Measurements from ENCODE around the gene MSLN. TPM values are rescaled to one million over a fixed set of nuclear protein-coding genes. Genes with fewer than 3 reads are reported as not detected.

The MSLN gene
- total RNA-seq, 1 donor = 0.21 TPM

DNA sequence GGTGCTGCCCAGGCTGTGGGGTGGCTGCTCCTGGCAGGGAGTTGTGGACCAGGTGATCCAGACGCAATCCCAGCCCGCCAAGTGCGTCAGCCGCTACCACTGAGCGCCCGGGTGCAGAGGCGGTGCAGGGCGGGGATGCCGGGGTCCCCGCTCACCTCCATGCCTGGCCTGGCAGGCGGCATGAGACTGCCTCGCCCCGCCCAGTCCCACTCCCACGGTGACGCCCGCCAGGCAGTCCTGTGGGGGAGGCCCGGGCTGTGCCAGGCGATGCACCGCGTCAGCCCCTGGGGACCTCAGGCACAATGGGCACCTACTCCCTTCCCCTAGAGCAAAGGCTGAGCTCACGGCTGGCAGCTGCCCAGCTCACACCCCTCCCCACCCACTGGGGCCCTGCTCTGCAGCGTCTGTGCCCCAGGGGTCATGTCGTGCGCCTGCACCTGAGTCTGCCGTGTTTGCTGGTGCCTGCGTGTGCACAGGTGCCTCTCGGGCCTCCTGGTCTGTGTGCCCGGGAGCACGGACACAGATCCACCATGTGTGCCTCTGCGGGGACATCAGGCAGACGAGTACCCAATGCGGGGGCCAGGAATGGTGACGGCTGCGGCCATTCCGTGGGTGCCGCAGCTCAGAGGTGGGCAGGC lies 22.4 kb downstream of the MSLN start:
- Histone ChIP-seq H3K4me1 (ENCODE audit: insufficient read depth, low read length) (peaks cover 12% of the 10 kb centered on the region), H3K9me3 (ENCODE audit: low read depth, low read length) (no peaks in the 10 kb centered on the region)

GRCh38 chr16:783404-784161 lies 23.0 kb downstream of the MSLN start:
- Histone ChIP-seq H3K4me1 (ENCODE audit: insufficient read depth, low read length) (peaks cover 12% of the 10 kb centered on the region), H3K9me3 (ENCODE audit: low read depth, low read length) (no peaks in the 10 kb centered on the region), H3K4me3 (ENCODE audit: low read length) (no peak overlapping the region), H3K27me3 (ENCODE audit: insufficient read depth, low read length) (no peaks in the 10 kb centered on the region)

More for the DNA sequence above, 22.4 kb downstream of the MSLN start:
- Histone ChIP-seq H3K27me3 (ENCODE audit: insufficient read depth, low read length) (no peaks in the 10 kb centered on the region), H3K4me3 (ENCODE audit: low read length) (no peak overlapping the region)

DNA sequence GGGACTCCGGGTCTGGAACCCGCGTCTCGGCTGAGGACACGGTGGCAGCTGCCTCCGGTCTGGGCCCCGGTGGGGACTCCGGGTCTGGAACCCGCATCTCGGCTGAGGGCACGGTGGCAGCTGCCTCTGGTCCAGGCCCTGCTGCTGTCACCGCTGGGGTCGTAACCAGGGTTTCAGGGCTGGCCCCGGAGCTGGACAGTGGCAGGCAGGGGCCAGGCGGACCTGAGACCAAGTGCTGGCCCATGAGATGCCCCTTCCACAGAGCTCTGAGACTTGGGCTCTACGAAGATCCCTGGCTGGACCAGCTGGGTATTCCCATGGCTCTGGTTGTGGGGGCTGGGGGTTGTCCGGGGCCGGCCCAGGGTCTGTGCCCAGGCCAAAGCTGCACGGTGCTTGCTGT lies 23.9 kb downstream of the MSLN start:
- no peaks in the 10 kb centered on the region for H3K27me3 ChIP-seq (ENCODE audit: insufficient read depth, low read length)
- H3K9me3 ChIP-seq (ENCODE audit: low read depth, low read length) = no peaks in the 10 kb centered on the region
- peaks cover 20% of the 10 kb centered on the region for H3K4me1 ChIP-seq (ENCODE audit: insufficient read depth, low read length)
- H3K4me3 ChIP-seq (ENCODE audit: low read length) = no peak overlapping the region

GRCh38 chr16:785563-786535 lies 25.3 kb downstream of the MSLN start:
- no peaks in the 10 kb centered on the region for H3K27me3 ChIP-seq (ENCODE audit: insufficient read depth, low read length)
- H3K4me3 ChIP-seq (ENCODE audit: low read length) = no peak overlapping the region
- H3K4me1 ChIP-seq (ENCODE audit: insufficient read depth, low read length) = peaks cover 22% of the 10 kb centered on the region
- no peaks in the 10 kb centered on the region for H3K9me3 ChIP-seq (ENCODE audit: low read depth, low read length)

DNA sequence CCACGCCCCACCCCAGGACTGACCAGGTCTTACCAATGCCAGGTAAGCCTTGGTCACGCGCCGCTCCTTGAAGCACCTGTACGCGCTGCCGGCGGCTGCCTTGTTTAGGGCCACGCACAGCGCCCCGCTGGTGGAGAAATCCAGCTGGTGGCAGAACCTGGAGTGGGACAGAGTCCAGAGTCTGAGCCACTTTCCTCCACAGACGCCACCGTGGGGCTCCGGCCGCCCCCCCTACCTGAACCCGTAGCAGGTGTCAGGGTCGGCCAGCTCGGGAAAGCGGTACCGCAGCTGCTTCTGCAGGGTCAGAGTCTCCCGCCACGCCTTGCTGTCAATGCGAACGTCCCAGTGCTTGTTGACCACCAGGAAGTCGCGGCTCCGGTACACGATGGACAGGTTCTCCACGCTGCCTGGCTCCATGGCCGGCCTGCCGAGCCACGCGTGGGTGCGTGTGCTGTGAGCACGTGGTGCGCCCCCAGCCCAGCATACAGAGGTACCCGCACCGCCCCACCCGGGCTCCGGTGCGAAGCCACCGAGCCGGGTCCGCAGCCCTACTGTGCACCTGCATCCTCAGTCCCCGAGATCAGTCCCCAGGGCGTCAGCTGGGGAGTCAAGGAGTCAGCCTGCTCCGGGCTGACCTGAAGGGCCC lies 26.9 kb downstream of the MSLN start:
- peak overlapping the region; percentile 74 for H3K4me3 ChIP-seq (ENCODE audit: low read length)

DNA sequence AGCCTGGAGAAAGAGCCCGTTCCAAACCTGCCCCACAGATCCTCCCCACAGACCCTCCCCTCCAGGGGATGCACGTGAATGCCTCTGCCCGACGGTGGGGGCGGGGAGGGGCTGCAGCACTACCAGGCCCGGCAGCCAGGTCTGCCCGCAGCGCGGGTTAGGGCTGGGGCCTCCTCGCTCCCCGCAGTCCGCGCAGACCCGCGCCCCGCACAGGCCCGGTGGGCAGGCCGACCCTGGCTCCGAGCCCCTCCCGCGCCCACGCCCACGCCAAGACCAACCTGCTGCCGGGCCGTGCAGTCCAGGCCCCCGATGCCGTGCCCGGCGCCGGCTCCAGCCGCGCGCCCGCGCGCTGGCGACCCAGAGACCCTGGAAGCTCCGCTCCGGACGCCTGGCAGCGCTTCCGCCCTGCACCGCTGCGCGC lies 27.5 kb downstream of the MSLN start, which contains the start of gene RPUSD1:
RPUSD1 (minus strand) TSS at position 404 of the 421 bp plus-strand sequence. CDS start 644 bp downstream, outside the sequence.
- no peaks in the 10 kb centered on the region for H3K9me3 ChIP-seq (ENCODE audit: low read depth, low read length)
- H3K4me1 ChIP-seq (ENCODE audit: insufficient read depth, low read length) = peaks cover 22% of the 10 kb centered on the region
- H3K4me3 ChIP-seq (ENCODE audit: low read length) = peak within 1 kb of the TSS; percentile 74
- H3K27me3 ChIP-seq (ENCODE audit: insufficient read depth, low read length) = no peaks in the 10 kb centered on the region

More for the DNA sequence above, 26.9 kb downstream of the MSLN start:
- Histone ChIP-seq H3K4me1 (ENCODE audit: insufficient read depth, low read length) (peaks cover 22% of the 10 kb centered on the region), H3K27me3 (ENCODE audit: insufficient read depth, low read length) (no peaks in the 10 kb centered on the region), H3K9me3 (ENCODE audit: low read depth, low read length) (no peaks in the 10 kb centered on the region)

- H3K4me3 ChIP-seq (ENCODE audit: low read length) = peak within 1 kb of the TSS; percentile 74
- H3K4me1 ChIP-seq (ENCODE audit: insufficient read depth, low read length) = peaks cover 22% of the 10 kb centered on the region
- no peaks in the 10 kb centered on the region for H3K9me3 ChIP-seq (ENCODE audit: low read depth, low read length)
- H3K27me3 ChIP-seq (ENCODE audit: insufficient read depth, low read length) = no peaks in the 10 kb centered on the region
Observed at GRCh38 chr16:788399-789126, 28.0 kb downstream of the MSLN start, which contains the start of gene CHTF18. Gene CHTF18 (plus strand): TSS chr16:788620. CDS start chr16:788685, 65 bp downstream.

- Histone ChIP-seq H3K4me1 (ENCODE audit: insufficient read depth, low read length) (peaks cover 22% of the 10 kb centered on the region), H3K4me3 (ENCODE audit: low read length) (peak overlapping the region; percentile 51), H3K27me3 (ENCODE audit: insufficient read depth, low read length) (no peaks in the 10 kb centered on the region), H3K9me3 (ENCODE audit: low read depth, low read length) (no peaks in the 10 kb centered on the region)
Observed at GRCh38 chr16:789191-789850, 28.8 kb downstream of the MSLN start.

- H3K4me3 ChIP-seq (ENCODE audit: low read length) = no peak overlapping the region
- no peaks in the 10 kb centered on the region for H3K27me3 ChIP-seq (ENCODE audit: insufficient read depth, low read length)
- no peaks in the 10 kb centered on the region for H3K9me3 ChIP-seq (ENCODE audit: low read depth, low read length)
- H3K4me1 ChIP-seq (ENCODE audit: insufficient read depth, low read length) = peaks cover 22% of the 10 kb centered on the region
Observed at GRCh38 chr16:790086-790485, 29.6 kb downstream of the MSLN start.

DNA sequence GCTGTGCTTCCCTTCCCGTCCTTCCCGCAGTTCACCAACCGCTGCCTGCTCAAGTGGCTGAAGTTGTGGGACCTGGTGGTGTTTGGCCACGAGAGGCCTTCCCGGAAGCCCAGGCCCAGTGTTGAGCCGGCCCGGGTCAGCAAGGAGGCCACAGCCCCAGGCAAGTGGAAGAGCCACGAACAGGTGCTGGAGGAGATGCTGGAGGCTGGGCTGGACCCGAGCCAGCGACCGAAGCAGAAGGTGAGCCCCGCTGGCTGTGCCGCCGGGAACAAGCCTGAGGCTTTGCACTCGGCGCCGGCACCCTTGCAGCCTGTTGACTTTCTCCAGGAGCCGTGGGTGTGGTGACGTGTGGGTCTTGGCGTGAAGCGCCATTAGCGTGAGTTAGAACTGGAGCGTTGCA lies 30.6 kb downstream of the MSLN start:
- Histone ChIP-seq H3K9me3 (ENCODE audit: low read depth, low read length) (no peaks in the 10 kb centered on the region), H3K27me3 (ENCODE audit: insufficient read depth, low read length) (no peaks in the 10 kb centered on the region), H3K4me1 (ENCODE audit: insufficient read depth, low read length) (peaks cover 22% of the 10 kb centered on the region), H3K4me3 (ENCODE audit: low read length) (no peak overlapping the region)

GRCh38 chr16:792221-792995 lies 31.9 kb downstream of the MSLN start:
- no peaks in the 10 kb centered on the region for H3K27me3 ChIP-seq (ENCODE audit: insufficient read depth, low read length)
- peaks cover 15% of the 10 kb centered on the region for H3K4me1 ChIP-seq (ENCODE audit: insufficient read depth, low read length)
- H3K9me3 ChIP-seq (ENCODE audit: low read depth, low read length) = no peaks in the 10 kb centered on the region
- H3K4me3 ChIP-seq (ENCODE audit: low read length) = no peak overlapping the region

GRCh38 chr16:793414-793813 lies 32.9 kb downstream of the MSLN start:
- Histone ChIP-seq H3K27me3 (ENCODE audit: insufficient read depth, low read length) (no peaks in the 10 kb centered on the region), H3K9me3 (ENCODE audit: low read depth, low read length) (no peaks in the 10 kb centered on the region), H3K4me1 (ENCODE audit: insufficient read depth, low read length) (peaks cover 10% of the 10 kb centered on the region), H3K4me3 (ENCODE audit: low read length) (no peak overlapping the region)
